ENCODE measurements around the gene ALPK1. TPM values are rescaled to one million over a fixed set of nuclear protein-coding genes. Genes with fewer than 3 reads are reported as not detected.
"Not testable (repeated sequence)": the region's sequence is repeated elsewhere in the genome, so short reads cannot be mapped to it uniquely, and the experiment has no call there.

The ALPK1 gene
- polyA plus RNA-seq, 3 donors = 10.3 to 10.9 (median 10.5) TPM

DNA sequence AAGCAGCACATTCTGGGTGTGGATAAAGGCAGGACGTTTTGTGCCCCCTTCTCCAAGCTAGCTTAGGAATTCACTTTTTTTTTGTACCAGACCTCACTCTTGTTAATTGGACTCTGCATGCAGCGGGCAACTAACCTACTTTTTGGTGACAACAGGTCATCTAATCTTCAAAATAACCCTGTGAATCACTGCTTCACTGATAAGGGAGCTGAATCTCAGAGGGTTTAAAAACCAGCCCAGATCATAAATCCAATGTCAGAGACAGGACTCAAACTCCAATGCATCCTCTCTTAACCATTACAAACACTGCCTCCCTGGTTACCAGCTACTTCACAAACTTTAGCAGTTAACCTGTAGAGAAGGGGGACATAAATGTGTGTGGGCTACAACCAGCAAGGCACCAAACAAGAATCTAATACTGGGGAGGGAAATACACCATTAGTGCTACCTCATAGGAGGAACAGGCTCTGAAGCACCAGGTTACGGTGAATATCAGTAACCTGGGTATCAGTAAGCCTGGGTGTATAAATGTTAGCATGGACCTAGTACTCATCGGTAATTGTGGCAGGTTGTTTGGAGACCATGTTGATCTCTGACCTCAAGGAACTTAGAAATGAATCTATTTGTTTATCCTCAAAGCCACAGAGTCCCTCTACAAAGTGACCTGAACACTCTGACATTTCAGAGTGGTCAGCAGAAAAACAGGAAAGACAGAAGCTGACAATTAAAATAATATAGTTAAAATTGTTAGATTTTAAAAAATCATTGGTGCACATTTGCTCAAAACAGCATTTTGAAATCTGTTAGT lies 14.1 kb upstream of the ALPK1 start:
- DNase-seq (ENCODE audit: low read depth in 3 of 3, low spot score in 2 of 3) = no peak

DNA sequence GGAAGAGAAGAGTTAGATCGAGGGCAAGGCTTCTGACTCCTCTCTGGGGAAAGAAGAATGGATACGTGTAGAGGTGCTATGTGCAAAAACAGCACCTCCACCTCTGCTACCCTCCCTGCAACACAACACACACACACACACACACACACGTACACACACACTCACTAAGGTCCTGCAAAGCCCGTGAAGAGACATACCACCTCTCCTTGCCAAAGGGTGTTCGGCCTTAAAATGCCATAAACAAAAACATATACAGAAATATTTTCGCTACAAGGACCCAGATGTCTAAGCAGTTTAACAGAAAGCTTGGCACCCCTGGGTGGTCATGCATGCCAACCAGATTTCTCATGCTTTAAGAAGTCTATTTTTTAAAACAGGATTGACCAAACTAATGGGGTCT lies 13.0 kb upstream of the ALPK1 start:
- no peak for DNase-seq (ENCODE audit: low read depth in 3 of 3, low spot score in 2 of 3)

DNA sequence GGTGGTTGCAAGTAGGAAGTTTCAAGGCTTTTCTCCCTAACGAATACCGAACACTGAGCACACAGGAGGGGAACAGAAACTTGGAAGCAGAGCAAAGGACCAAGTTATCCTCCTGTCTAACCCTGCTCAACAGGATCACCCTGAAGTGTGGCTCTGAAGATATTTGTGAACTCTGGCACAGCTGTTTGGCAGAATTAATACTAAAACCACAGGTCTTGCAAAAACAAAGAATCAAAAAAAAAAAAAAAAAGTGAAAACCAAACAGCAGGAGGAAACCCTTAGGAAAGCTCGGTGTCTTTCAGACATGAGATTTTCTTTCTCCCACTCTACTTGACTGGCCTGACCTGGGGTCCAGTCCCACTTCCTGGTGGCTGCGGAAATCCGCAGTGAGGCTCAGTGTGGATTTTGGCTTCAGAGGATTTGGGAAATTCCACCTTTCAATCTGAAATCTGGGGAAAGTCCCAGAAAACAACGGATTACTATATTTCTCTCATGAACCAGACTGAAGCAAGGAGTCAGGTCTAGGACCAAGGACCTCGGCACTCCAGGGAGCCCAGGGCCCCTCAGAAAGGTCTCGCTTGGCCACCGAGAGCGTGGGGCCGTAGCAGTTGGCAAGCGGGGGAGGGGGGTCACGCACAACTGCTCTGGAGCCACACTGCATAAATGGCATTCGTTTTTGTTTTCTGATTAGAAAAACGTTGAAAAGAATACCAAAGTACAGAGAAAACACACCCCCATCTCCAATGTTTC lies 12.3 kb upstream of the ALPK1 start:
- DNase-seq (ENCODE audit: low read depth in 3 of 3, low spot score in 2 of 3) = no peak

DNA sequence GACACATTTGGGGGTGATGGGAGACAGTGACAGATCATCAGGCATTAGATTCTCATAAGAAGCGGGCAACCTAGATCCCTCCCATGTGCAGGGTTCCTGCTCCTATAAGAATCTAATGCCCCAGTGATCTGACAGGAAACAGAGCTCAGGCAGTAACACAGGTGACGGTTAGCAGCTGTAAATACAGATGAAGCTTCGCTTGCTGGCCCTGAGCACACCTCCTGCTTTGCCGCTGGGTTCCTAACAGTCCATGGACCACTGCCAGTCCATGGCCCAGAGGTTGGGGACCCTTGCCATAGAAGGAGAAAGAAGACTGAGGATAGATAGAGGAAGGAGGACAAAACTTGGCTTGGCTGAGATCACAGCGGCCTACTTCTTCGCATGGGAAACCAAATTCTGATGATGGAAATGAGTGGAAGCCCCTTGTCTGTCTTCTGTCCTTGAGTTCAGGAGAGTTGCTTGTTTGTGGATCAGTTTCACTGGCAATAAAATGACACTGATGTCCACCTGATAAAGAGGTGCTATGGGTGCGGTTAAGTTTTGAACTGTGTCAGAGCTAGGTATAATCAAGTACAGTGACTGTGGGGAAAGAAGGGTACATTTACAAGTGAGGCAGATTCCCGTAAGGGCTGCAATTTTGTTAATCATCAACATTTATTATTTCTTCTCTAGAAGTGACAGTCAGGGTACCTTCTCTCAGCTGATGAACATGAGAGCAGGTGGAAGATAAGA lies 9.7 kb upstream of the ALPK1 start:
- no peak for DNase-seq (ENCODE audit: low read depth in 3 of 3, low spot score in 2 of 3)

DNA sequence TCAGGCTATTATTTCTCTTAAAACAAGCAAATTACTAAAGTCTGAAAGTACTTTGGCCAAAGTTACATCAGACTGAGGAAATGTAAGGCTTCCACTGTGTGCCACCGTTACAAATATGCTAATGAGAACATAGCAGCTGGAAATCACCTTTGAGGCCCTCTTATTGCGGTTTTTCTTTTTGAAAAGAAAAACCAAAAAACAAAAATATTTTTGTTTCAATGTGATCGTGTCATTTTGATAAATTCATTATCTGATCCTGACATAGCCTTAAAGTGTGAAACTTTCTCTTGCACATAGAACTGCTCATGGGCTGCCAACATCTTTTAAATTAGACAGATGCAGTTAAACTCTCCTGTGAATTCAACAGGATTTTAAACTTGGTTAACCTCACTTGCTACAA lies 8.7 kb upstream of the ALPK1 start:
- no peak for DNase-seq (ENCODE audit: low read depth in 3 of 3, low spot score in 2 of 3)

DNA sequence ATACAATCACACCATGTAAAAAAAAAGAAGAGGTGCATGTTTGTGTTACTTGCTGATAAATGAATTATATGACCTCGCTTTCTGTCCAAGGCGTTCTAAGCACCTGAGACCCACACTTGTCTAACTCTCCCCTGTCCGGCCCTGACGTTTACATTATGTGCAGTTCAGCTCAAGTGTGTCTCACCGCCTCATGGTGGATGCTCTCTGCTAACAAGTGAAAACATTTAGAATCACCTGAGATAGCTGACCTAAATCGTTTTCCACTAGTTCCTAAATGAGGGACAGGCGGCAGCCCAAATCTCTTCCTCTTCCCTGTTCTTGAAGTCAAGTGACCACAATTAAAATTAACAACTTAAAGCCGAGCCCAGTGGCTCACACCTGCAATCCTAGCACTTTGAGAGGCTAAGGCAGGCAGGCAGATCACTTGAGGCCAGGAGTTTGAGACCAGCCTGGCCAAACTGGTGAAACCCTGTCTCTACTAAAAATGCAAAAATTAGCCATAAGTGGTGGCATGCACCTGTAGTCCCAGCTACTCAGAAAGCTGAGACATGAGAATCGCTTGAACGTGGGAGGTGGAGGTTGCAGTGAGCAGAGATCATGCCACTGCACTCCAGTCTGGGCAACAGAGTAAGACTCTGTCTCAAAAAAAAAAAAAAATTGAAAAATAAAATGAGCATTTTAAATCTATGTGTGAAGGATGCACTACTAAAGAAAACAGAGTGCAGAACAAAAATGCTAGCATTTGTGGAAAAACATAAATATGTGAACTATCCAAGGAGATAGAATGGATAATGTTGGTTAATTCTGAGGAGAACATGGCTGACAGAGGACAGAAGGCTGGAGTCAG lies 7.5 kb upstream of the ALPK1 start:
- DNase-seq (ENCODE audit: low read depth in 3 of 3, low spot score in 2 of 3) = no peak

DNA sequence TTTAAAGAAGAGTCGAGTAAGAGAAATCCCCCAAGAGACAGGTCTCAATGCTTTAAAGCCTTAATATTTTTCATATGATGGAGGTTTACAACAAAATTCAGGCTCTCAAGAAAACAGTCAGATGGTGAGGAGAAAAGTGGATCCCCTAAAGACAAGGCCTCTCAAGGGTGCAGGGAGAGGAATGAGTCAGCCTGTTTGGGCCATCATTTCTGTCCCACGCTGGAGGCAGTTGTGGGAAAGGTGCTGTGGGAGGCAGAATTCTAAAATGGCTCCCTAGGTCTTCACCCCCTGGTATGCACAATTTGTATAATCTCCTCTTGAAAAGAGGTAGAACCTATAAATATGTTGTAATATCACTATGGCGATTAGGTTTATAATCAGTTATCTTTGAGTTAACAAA lies 6.8 kb upstream of the ALPK1 start:
- DNase-seq (ENCODE audit: low read depth in 3 of 3, low spot score in 2 of 3) = no peak

DNA sequence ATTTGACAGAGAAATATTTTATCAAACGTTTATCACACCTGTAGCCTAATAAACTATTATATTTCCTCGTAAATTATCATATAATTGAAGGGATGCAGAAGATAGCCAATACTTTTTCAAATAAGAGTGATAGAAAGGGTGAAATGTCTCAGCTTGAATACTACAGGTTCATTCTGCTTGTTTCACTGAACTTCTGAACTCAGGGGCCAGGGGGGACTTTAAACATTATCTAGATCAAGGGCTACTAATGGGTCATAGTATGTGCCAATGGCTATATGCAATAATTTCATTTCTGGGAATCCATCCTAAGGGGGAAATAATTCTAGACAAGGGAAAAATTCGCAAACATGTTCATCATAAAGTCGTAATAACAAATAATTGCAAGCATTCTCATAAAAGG lies 2.6 kb downstream of the ALPK1 start:
- no peak for DNase-seq (ENCODE audit: low read depth in 3 of 3, low spot score in 2 of 3)

DNA sequence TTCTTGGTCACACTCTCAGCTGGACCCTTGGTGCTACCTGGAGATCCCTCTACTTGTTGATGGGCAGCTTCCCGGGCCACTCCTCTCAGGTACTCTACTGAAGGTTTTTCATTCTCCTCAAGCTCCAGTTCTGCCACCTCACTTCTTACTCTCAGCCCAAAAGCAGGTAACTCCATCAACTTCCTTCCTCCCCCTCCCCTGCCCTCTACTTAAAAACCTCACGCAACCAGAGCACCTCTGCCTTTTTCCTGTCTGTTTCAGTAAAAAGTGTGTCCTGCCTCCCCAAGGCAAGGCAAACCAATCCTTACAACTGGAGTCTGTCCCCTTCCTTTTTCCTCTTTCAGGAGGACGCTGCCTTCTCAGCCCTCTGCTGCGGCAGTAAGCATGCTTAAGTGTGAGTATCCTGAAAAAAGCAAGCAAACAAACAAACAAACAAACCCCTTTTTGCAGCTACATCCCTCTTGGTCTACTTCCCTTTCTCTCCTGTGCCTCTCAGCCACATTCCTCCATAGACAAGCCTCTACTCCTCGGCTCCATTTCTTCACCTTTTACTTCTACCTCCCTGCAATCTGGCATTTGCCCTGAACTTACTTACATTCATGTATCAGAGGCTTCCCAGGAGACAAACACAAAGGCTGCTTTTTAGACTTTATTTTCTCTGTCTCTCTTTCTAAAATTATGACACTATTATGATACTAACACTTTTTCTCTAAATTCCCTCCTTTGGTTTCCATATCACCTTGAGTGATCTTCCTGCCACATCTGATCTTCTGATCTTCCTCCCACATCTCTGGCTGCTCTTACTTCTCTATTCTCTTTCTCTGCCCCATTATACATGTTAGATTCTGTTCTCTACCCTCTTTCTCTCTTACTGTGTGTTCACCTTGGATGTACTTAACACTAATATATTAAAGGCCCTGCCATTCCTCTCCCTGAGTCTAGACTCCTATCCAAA lies 5.4 kb downstream of the ALPK1 start:
- DNase-seq (ENCODE audit: low read depth in 3 of 3, low spot score in 2 of 3) = no peak

DNA sequence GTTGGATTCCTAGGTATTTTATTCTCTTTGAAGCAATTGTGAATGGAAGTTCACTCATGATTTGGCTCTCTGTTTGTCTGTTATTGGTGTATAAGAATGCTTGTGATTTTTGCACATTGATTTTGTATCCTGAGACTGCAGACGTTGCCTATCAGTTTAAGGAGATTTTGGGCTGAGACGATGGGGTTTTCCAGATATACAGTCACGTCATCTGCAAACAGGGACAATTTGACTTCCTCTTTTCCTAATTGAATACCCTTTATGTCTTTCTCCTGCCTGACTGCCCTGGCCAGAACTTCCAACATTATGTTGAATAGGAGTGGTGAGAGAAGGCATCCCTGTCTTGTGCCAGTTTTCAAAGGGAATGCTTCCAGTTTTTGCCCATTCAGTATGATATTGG lies 8.3 kb downstream of the ALPK1 start:
- not testable (repeated sequence) for DNase-seq (ENCODE audit: low read depth in 3 of 3, low spot score in 2 of 3)

DNA sequence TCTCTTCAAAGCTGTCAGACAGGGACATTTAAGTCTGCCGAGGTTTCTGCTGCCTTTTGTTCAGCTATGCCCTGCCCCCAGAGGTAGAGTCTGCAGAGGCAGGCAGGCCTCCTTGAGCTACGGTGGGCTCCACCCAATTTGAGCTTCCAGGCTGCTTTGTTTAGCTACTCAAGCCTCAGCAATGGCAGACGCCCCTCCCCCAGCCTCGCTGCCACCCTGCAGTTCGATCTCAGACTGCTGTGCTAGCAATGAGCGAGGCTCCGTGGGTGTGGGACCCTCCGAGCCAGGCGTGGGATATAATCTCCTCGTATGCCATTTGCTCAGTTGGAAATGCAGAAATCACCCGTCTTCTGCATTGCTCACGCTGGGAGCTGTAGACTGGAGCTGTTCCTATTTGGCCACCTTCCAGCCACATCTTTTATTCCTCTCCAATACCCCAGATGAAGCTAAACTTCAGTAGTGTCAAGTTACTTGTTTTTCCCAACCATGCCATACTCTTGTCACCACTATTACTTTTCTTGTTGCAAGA lies 12.2 kb downstream of the ALPK1 start:
- DNase-seq (ENCODE audit: low read depth in 3 of 3, low spot score in 2 of 3) = not testable (repeated sequence)

DNA sequence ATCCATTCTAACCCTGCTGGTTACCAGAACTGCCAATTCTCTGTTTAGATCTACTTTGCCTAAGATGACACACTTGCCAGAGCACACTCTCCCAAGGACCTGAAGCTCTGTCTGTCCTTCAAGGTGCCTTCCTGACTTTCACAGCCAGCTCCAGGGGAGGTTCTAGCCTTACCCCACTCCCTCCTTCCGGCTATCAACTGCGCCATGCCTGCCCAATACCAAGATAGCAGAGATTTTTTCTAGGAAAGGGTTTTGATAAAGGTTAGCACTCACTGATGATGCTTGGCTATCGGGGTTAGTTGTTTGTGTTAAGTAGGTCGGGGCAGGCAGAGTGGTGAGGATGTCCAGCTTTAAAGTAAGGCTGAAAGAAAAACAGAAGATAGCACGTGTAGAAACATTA lies 14.3 kb downstream of the ALPK1 start:
- no peak for DNase-seq (ENCODE audit: low read depth in 3 of 3, low spot score in 2 of 3)

DNA sequence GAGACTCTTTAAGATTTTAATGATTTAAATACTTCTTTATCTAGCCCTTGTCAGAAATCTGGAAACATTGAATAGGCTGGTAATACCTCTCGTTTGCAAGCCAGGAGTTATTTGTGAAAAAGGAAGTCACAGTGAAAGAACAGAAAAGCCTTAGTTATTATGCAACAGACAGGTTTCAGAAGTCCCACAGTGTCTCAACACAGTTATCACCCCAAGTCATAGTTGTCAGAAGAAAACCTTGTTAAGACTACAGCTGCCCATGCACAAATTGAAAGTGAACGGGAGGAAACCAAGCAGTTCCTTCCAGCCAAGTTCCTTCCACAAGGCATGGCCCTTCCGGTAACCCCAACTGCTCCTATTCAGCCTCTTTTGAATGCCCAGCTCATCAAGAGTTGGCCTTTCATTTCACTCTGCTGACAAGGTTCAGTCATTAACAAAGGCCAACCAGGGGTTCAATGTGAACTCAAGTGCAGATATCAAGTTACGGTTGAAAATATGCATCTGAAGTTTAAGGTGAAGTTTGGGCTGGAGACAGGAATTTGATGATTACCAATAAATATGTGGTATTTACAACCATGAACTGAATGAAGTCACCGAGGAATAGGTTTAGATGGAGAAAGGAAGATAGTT lies 15.6 kb downstream of the ALPK1 start:
- DNase-seq (ENCODE audit: low read depth in 3 of 3, low spot score in 2 of 3) = no peak

DNA sequence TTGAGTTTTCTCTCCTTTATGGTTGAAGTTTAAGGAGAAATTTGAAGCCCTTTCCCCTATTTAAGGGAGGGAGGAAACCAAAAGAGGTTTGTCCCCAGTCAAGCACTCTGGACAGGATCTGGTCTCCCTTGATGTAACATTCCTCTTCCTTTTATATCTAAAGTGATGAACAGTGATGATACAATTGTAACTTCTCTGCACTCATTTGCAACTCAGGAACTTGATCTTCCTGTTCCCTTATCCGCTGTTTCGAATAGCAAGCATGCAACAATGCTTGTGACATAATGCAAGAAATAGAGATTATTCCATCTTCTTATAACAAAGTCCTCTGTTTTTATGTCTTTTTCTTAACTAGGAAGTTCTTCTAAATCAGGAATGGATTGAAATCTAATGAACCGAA lies 18.3 kb downstream of the ALPK1 start:
- DNase-seq (ENCODE audit: low read depth in 3 of 3, low spot score in 2 of 3) = no peak

DNA sequence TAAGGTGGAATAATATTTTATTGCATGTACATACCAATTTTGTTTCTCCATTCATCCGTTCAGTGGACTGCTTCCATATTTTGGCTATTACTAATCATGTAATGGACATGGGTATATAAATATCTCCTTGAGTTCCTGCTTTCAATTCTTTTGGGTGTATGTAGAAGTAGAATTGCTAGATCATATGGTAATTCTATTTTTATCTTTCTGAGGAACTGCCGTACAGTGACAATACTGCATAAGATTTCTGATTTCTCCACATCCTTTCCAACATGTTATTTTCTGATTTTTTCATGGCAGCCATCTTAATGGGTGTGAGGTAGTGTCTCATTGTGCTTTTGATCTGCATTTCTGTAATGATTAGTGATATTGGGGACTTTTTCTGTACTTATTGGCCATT lies 19.2 kb downstream of the ALPK1 start:
- no peak for DNase-seq (ENCODE audit: low read depth in 3 of 3, low spot score in 2 of 3)

DNA sequence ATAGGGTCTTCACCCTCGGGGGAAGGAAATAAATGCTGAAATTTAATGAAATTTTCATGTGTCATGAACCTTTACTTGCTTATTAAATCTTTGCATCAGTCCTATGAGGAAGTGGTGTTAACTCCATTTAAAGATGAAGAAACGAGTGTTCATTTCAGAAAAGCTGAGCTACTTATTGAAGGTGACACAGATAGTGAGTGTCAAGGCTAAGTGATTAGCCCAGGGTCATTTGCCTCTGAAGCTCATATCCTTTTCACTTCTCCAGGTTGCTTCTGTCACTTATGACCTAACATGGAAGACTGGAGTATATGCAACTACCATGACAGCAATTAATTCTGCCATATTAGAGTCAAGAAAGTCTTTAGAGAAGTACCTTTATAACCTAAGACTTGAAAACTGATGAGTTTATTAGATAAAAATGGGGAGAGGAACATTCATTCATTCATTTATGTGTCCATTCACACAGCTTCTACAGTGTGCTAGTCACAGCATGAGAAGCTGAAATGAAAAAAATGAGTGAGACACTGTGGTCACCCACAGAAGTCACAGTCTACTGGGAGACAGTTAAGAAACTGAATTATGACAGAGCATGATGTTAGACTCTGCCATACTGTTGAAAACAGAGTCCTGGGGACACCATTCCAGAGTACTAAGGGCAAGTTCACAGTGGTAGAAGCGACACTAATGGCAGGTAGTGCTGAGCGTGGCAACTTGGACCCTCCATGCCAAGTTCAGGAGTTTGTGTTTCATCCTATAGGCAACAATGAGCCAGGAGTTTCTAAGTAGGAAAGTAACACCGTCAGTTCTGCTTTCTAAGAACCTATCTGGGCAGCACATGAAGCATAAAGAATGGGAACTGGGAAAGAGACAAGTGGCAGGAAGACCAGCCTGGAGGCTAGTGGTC lies 21.3 kb downstream of the ALPK1 start:
- no peak for DNase-seq (ENCODE audit: low read depth in 3 of 3, low spot score in 2 of 3)

DNA sequence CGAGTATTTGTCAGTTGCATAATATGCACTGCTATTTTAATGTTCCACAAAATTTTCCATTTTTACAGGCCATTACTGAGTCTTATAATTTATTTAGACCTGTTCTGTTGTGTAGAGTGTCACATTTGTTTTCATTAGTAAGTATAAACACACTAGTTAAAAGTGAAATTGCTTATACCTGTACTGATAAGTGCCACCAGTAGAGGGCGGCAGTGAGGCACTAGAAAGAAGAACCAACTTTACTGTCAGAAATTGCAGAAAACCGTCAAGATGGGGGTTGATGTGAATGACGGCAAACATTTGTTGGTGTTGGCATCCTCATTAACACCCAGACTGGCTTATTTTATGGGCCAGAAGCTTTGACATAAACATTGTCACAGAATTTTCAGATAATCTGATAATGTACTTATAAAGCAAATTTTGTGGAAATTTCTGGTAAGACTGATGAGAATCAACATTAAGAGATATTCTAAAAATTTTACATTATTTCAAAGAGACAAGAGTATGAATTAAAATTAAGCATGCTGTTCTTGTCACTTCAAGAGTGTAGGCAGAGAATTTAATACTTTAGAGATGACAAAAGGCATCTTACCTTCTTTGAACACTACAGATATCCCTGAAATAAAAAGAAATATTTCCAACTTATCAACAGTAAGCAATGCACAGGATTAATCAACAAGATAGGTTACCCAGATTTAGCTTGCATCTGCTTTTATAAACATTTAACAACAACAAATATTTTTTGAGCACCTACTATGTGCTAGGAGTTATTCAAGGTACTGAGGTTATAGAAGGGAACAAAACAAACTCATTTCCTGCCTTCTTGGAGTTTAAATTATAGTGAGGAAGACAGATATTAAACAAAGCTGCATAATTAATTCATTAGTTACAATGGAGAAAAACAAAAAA lies 24.9 kb downstream of the ALPK1 start:
- DNase-seq (ENCODE audit: low read depth in 3 of 3, low spot score in 2 of 3) = peak in 1 of 3 donors; percentile 25
